K562 (cell line): ENCODE results near the gene ESR2. TPM values are rescaled to one million over a fixed set of nuclear protein-coding genes. Genes with fewer than 3 reads are reported as not detected.

ENCODE experiments used
- ATAC-seq: fragments of 200-7000 bp; cut with Tn5 transposase; 3 replicates; pipeline ENCODE4 v1.9.1; 2020; ENCODE audit warnings: moderate library complexity
- BruUV-seq: library from RNA; stranded (reverse); fragments of 400-500 nt; replicated peaks from 2 replicates; lab custom pipeline; 2021; lab: Mats Ljungman, UMichigan
- CTCF ChIA-PET: fragments of 300-600 bp; formaldehyde crosslinking; extraction: SDS; loops from one replicate; lab custom pipeline; 2021; ENCODE audit warnings: low intra/inter-chr PET ratio; lab: Yijun Ruan, JAX
- POLR2A ChIA-PET: fragments of 300-600, 350-650 bp; sonication (Branson Sonifier 250); formaldehyde crosslinking; extraction: SDS; loops from one replicate; lab custom pipeline; 2021; ENCODE audit warnings: antibody characterized with exemption, inconsistent platforms; lab: Yijun Ruan, JAX
- DNase-seq, 4 experiments: peaks; one replicate each; pipeline versions ENCODE4 v3.0.0 to v3.0.0-alpha.2; 2011 to 2018; ENCODE audit warnings: low spot score in 3 of 4, mixed read lengths in 3 of 4; ENCODE audit errors: extremely low read depth in 1 of 4
- FAIRE-seq: peaks from 2 replicates; lab custom pipeline; 2011; peaks lifted over from hg19 to GRCh38; lab: Jason Lieb, UNC
- H2AFZ ChIP-seq: 2 replicates; pipeline ENCODE4 v1.6.0; 2011; ENCODE audit warnings: low read depth, low read length, control low read depth, inconsistent platforms
- H3K27ac ChIP-seq: fragments of 200-600 bp; 3 replicates; pipeline ENCODE4 v1.8.0; 2011; ENCODE audit warnings: low read depth, mild to moderate bottlenecking, control low read depth, inconsistent platforms, low read length, moderate library complexity, mixed read lengths; ENCODE audit errors: extremely low read depth
- H3K27me3 ChIP-seq, 2 experiments: fragments of 300-600 bp in 1 of 2; 2 replicates in 1 of 2; 3 replicates in 1 of 2; pipeline versions ENCODE4 v1.6.0 to v1.8.0; 2011; ENCODE audit warnings: inconsistent platforms in 2 of 2, low read length in 2 of 2, mild to moderate bottlenecking in 1 of 2, mixed read lengths in 1 of 2, moderate library complexity in 1 of 2; ENCODE audit not compliant: control insufficient read depth in 2 of 2, insufficient read depth in 2 of 2
- H3K36me3 ChIP-seq: fragments of 300-600 bp; 3 replicates; pipeline ENCODE4 v1.8.0; 2011; ENCODE audit warnings: mild to moderate bottlenecking, low read length, inconsistent platforms; ENCODE audit not compliant: control insufficient read depth, insufficient read depth
- H3K4me1 ChIP-seq, 2 experiments: fragments of 200-600 bp in 1 of 2; replicated peaks in 1 of 2; 2 replicates in 1 of 2; 3 replicates in 1 of 2; pipeline versions ENCODE4 v1.5.1 to v1.8.0; 2011; ENCODE audit warnings: inconsistent platforms in 2 of 2, low read length in 2 of 2, mild to moderate bottlenecking in 1 of 2, mixed read lengths in 1 of 2, moderate library complexity in 1 of 2; ENCODE audit not compliant: control insufficient read depth in 2 of 2, insufficient read depth in 2 of 2
- H3K4me2 ChIP-seq: 2 replicates; pipeline ENCODE4 v1.6.1; 2011; ENCODE audit warnings: low read length, control low read depth, inconsistent platforms, mixed read lengths; ENCODE audit not compliant: insufficient read depth
- H3K4me3 ChIP-seq: fragments of 200-600 bp; sonication (generic), shearing (Covaris generic); 2 replicates; pipeline ENCODE4 v1.5.1; 2016; ENCODE audit warnings: control low read depth, inconsistent platforms
- H3K79me2 ChIP-seq: fragments of 200-600 bp; 3 replicates; pipeline ENCODE4 v1.8.0; 2011; ENCODE audit warnings: low read length, inconsistent platforms; ENCODE audit not compliant: control insufficient read depth, insufficient read depth
- H3K9ac ChIP-seq, 2 experiments: 2 replicates each; pipeline versions ENCODE4 v1.6.0 to v1.6.1; 2011; ENCODE audit warnings: low read depth in 2 of 2, low read length in 2 of 2, control low read depth in 1 of 2, inconsistent platforms in 1 of 2, mild to moderate bottlenecking in 1 of 2, mixed read lengths in 1 of 2; ENCODE audit not compliant: insufficient read depth in 1 of 2
- H3K9me1 ChIP-seq: one replicate; pipeline ENCODE4 v1.6.0; 2011; ENCODE audit warnings: inconsistent platforms, mild to moderate bottlenecking, low read length, moderate library complexity; ENCODE audit not compliant: control insufficient read depth, insufficient read depth
- H3K9me3 ChIP-seq: replicated peaks from 2 replicates; pipeline ENCODE4 v1.5.1; 2011; ENCODE audit warnings: low read depth, low read length, inconsistent platforms; ENCODE audit not compliant: control insufficient read depth, insufficient read depth
- H4K20me1 ChIP-seq: replicated peaks from 2 replicates; pipeline ENCODE4 v1.6.1; 2011; ENCODE audit warnings: low read length, inconsistent platforms, mixed read lengths; ENCODE audit not compliant: control insufficient read depth, insufficient read depth
- CBX8 ChIP-seq: fragments of 200-600 bp; sonication (generic); IDR thresholded peaks from 2 replicates; pipeline ENCODE4 v1.6.1; 2012; ENCODE audit warnings: borderline replicate concordance, mixed run types, low read depth, mild to moderate bottlenecking, moderate library complexity, mixed read lengths, low read length, control low read depth, inconsistent platforms; ENCODE audit not compliant: poor library complexity, severe bottlenecking; ENCODE audit errors: extremely low read depth
- CXXC5 ChIP-seq: fragments of 250-450 bp; sonication (Bioruptor Pico); IDR thresholded peaks from 2 replicates; pipeline ENCODE4 v1.8.0; 2022; ENCODE audit warnings: inconsistent platforms, mild to moderate bottlenecking, moderate library complexity
- E2F4 ChIP-seq: sonication (generic); formaldehyde crosslinking; IDR thresholded peaks from 2 replicates; pipeline ENCODE4 v1.8.0; 2022; ENCODE audit warnings: mild to moderate bottlenecking, low read depth, missing genetic modification reagents
- ELF1 ChIP-seq: fragments of 200-800 bp; sonication (Bioruptor generic); IDR thresholded peaks from 2 replicates; pipeline ENCODE4 v1.6.1; 2016; ENCODE audit warnings: missing genetic modification characterization, missing compliant biosample characterization
- ETV1 ChIP-seq: fragments of 450-650 bp; conservative IDR thresholded peaks from 2 replicates; pipeline ENCODE4 v1.6.1; 2016; ENCODE audit warnings: missing genetic modification characterization, control low read depth, low read depth, missing compliant biosample characterization
- FOXM1 ChIP-seq, 2 experiments: fragments of 450-650 bp in 1 of 2; sonication (generic) in 1 of 2; formaldehyde crosslinking in 1 of 2; IDR thresholded peaks; 2 replicates each; pipeline versions ENCODE4 v1.6.1 to v1.9.0; 2017 to 2022; ENCODE audit warnings: low read depth in 2 of 2, mild to moderate bottlenecking in 2 of 2, missing genetic modification reagents in 1 of 2, moderate library complexity in 1 of 2
- GABPB1 ChIP-seq: sonication (generic); formaldehyde crosslinking; IDR thresholded peaks from 2 replicates; pipeline ENCODE4 v1.8.0; 2022; ENCODE audit warnings: mild to moderate bottlenecking, missing genetic modification reagents
- MYC ChIP-seq, 2 experiments: fragments of 250-450 bp in 1 of 2; sonication (Bioruptor Pico) in 1 of 2; IDR thresholded peaks; 2 replicates each; pipeline versions ENCODE4 v1.5.1 to v1.6.1; 2012 to 2021; ENCODE audit warnings: low read depth in 2 of 2, borderline replicate concordance in 1 of 2, improper control_type of control experiment in 1 of 2, low read length in 1 of 2, mild to moderate bottlenecking in 1 of 2, moderate library complexity in 1 of 2
- NFE2 ChIP-seq: IDR thresholded peaks from 2 replicates; pipeline ENCODE4 v1.6.1; 2014; ENCODE audit warnings: antibody characterized with exemption, low read depth
- PCBP1 ChIP-seq: fragments of 200-400 bp; formaldehyde crosslinking; IDR thresholded peaks from 2 replicates; pipeline ENCODE4 v1.6.1; 2018; ENCODE audit warnings: mild to moderate bottlenecking, low read depth, low read length; ENCODE audit not compliant: poor library complexity, severe bottlenecking
- PHF20 ChIP-seq: fragments of 450-650 bp; IDR thresholded peaks from 2 replicates; pipeline ENCODE4 v1.6.1; 2018; ENCODE audit not compliant: partially characterized antibody
- PML ChIP-seq: IDR thresholded peaks from 2 replicates; pipeline ENCODE4 v1.6.1; 2012; ENCODE audit warnings: low read length, inconsistent platforms
- ZFP36 ChIP-seq: fragments of 150-350 bp; IDR thresholded peaks from 2 replicates; pipeline ENCODE4 v1.6.1; 2018; ENCODE audit warnings: low read length, low read depth; ENCODE audit not compliant: partially characterized antibody
- ZNF512 ChIP-seq: IDR thresholded peaks from 2 replicates; pipeline ENCODE4 v1.6.1; 2016; ENCODE audit warnings: missing genetic modification characterization, missing compliant biosample characterization
- ZNF717 ChIP-seq: fragments of 250-450 bp; sonication (Bioruptor Pico); IDR thresholded peaks from 2 replicates; pipeline ENCODE4 v1.5.0; 2021
- WGBS: fragments of 100-300 bp; shearing (Covaris generic); methylation state at CpG from one replicate; pipeline ENCODE4 v1.1.6; 2016; ENCODE audit warnings: low coverage, mixed read lengths; ENCODE audit not compliant: insufficient coverage; ENCODE audit errors: missing lambda C conversion rate; 5-methylcytosine and 5-hydroxymethylcytosine counted together
- in situ Hi-C: fragments of 300-500 bp; cut with MboI; formaldehyde crosslinking; loops from 4 replicates; pipeline ENCODE4 v1.15.0; 2018; ENCODE audit warnings: inconsistent platforms, mixed read lengths
- intact Hi-C: fragments of 100-400 bp; cut with micrococcal nuclease; formaldehyde crosslinking; loops from 2 replicates; pipeline ENCODE4 v1.14.2; 2022
- polyA plus RNA-seq, 8 experiments: library from polyadenylated mRNA; depleted of rRNA in 4 of 8; stranded (reverse) in 5 of 8; unstranded in 3 of 8; fragments of >200 nt; fragmentation: Nextera tagmentation in 2 of 8; fragmentation: Illumina TruSeq in 1 of 8; extraction: Ambion mirVana in 2 of 8; extraction: Trizol in 1 of 8; gene quantifications; 2 replicates each; pipeline versions ENCODE4 v1.2.1 to v1.2.3, GENCODE V29; 2011 to 2014; ENCODE audit warnings: inconsistent platforms in 1 of 8, missing spikeins in 1 of 8
- total RNA-seq, 7 experiments: library from RNA; depleted of rRNA in 6 of 7; stranded (reverse); fragments of >200 nt in 6 of 7; fragmentation: Illumina TruSeq in 2 of 7; extraction: Trizol in 2 of 7; gene quantifications; 2 replicates each; pipeline versions ENCODE4 v1.2.1 to v1.2.3, GENCODE V29; 2011 to 2021; ENCODE audit warnings: low replicate concordance in 1 of 7

ESR2 gene
- total and polyA plus RNA-seq, 9 of the 15 experiments (the other 6 are each of a cell fraction or from before 2014, with no cell fraction given) = 0.07 to 3.8 (median 2.0) TPM

GRCh38 chr14:64075613-64076005 lies 218.6 kb downstream of the ESR2 start:
- Histone ChIP-seq H3K27ac (no peak overlapping the region), H3K79me2 (no peaks in the 10 kb centered on the region), H4K20me1 (no peaks in the 10 kb centered on the region), H3K36me3 (no peaks in the 10 kb centered on the region), H3K9ac (no peak overlapping the region), H3K27me3 (no peaks in the 10 kb centered on the region; a peak in 1 of 5 replicates), H3K9me1 (no peaks in the 10 kb centered on the region), H3K4me2 (no peak overlapping the region), H3K4me3 (no peak overlapping the region), H3K4me1 (no peaks in the 10 kb centered on the region), H3K9me3 (no peaks in the 10 kb centered on the region), H2AFZ (no peak overlapping the region)
- BruUV-seq = no TSS peak
- POLR2A ChIA-PET = no interaction called here
- 0% methylated on average over 1 of the region's 1 CpG for WGBS
- intact Hi-C loops (no loop called here), in situ Hi-C loops (no loop called here)
- ATAC-seq (no peak), FAIRE-seq (no peak), DNase-seq (no peak)
- CTCF ChIA-PET = no interaction called here
- TF ChIP-seq FOXM1 (IDR thresholded peaks at IDR 0.05; ENCODE audit: low read depth) = no peak
- no peak for TF ChIP-seq FOXM1 (CRISPR knock-in tag; IDR thresholded peaks at IDR 0.05; ENCODE audit: low read depth)
- no peak for TF ChIP-seq PHF20
- no peak for TF ChIP-seq ELF1 (tag)
- no peak for TF ChIP-seq PCBP1
- TF ChIP-seq E2F4 = no peak
- no peak for TF ChIP-seq MYC (IDR thresholded peaks at IDR 0.05; ENCODE audit: low read depth, low read length)
- no peak for TF ChIP-seq MYC (CRISPR knock-in tag; IDR thresholded peaks at IDR 0.05; ENCODE audit: borderline replicate concordance, low read depth)
- TF ChIP-seq NFE2 = no peak
- TF ChIP-seq CBX8 = no peak
- TF ChIP-seq ETV1 (tag) = no peak
- no peak for TF ChIP-seq ZNF717 (CRISPR knock-in tag)
- TF ChIP-seq ZFP36 = no peak
- no peak for TF ChIP-seq ZNF512 (tag)
- no peak for TF ChIP-seq GABPB1
- no peak for TF ChIP-seq PML
- no peak for TF ChIP-seq CXXC5 (CRISPR knock-in tag)
